Effector memory CD8-positive, alpha-beta T cell (primary cell): Measurements from ENCODE around the gene RAB10.
"Not testable (repeated sequence)": the region's sequence is repeated elsewhere in the genome, so short reads cannot be mapped to it uniquely, and the experiment has no call there.

Experiments used
- ATAC-seq: fragments of 150-1000 bp; cut with Tn5 transposase; replicated peaks from 2 replicates; pipeline ENCODE4 v1.10.0; 2021; ENCODE audit warnings: mild to moderate bottlenecking, moderate library complexity
- DNase-seq, 3 experiments: peaks; one replicate each; pipeline ENCODE4 v3.0.0; 2021
- H3K27ac Mint-ChIP-seq, 2 donors: one replicate each; pipeline ENCODE4 v1.8.0; 2022; ENCODE audit warnings: mild to moderate bottlenecking in 2 of 2, mixed read lengths in 2 of 2, moderate library complexity in 2 of 2
- H3K27me3 Mint-ChIP-seq, 2 donors: one replicate each; pipeline ENCODE4 v1.8.0; 2022; ENCODE audit warnings: mixed read lengths in 2 of 2
- H3K36me3 Mint-ChIP-seq: one replicate; pipeline ENCODE4 v1.8.0; 2022; ENCODE audit warnings: mild to moderate bottlenecking, moderate library complexity, mixed read lengths; ENCODE audit not compliant: insufficient read depth
- H3K4me1 Mint-ChIP-seq, 2 donors: one replicate each; pipeline ENCODE4 v1.8.0; 2022; ENCODE audit warnings: low read depth in 2 of 2, mixed read lengths in 2 of 2
- H3K4me3 Mint-ChIP-seq, 2 donors: one replicate each; pipeline ENCODE4 v1.8.0; 2022; ENCODE audit warnings: mild to moderate bottlenecking in 2 of 2, mixed read lengths in 2 of 2, moderate library complexity in 2 of 2
- H3K9me3 Mint-ChIP-seq, 2 donors: one replicate each; pipeline ENCODE4 v1.8.0; 2022; ENCODE audit warnings: mixed read lengths in 2 of 2

Gene RAB10

GRCh38 chr2:26024260-26024659, 9.6 kb upstream of the RAB10 start:
- Mint-ChIP-seq H3K27ac (no peak overlapping the region), H3K27me3 (no peaks in the 10 kb centered on the region), H3K4me3 (no peak overlapping the region), H3K36me3 (no peaks in the 10 kb centered on the region), H3K4me1 (no peaks in the 10 kb centered on the region), H3K9me3 (no peaks in the 10 kb centered on the region)
- no peak for ATAC-seq
- DNase-seq = no peak

GRCh38 chr2:26025509-26025908, 8.4 kb upstream of the RAB10 start:
- H3K4me3 Mint-ChIP-seq = no peak overlapping the region
- H3K9me3 Mint-ChIP-seq = no peaks in the 10 kb centered on the region
- no peak overlapping the region for H3K27ac Mint-ChIP-seq
- DNase-seq (no peak), ATAC-seq (no peak)
- H3K27me3 Mint-ChIP-seq = no peaks in the 10 kb centered on the region
- H3K36me3 Mint-ChIP-seq = no peaks in the 10 kb centered on the region
- no peaks in the 10 kb centered on the region for H3K4me1 Mint-ChIP-seq

GRCh38 chr2:26028083-26028482, 5.8 kb upstream of the RAB10 start:
- H3K4me3 Mint-ChIP-seq, DNase-seq, H3K4me1 Mint-ChIP-seq, H3K9me3 Mint-ChIP-seq, H3K27me3 Mint-ChIP-seq, H3K27ac Mint-ChIP-seq, ATAC-seq, H3K36me3 Mint-ChIP-seq: not testable (repeated sequence)

GRCh38 chr2:26032586-26033269, 1.2 kb upstream of the RAB10 start:
- DNase-seq = not testable (repeated sequence)

GRCh38 chr2:26033270-26033817, 540 bp upstream of the RAB10 start:
- Mint-ChIP-seq H3K9me3 (no peaks in the 10 kb centered on the region), H3K27ac (peak overlapping the region; percentile 93 to 95), H3K27me3 (no peaks in the 10 kb centered on the region), H3K4me1 (peaks cover 30 to 38% of the 10 kb centered on the region in 2 donors), H3K36me3 (peaks cover 40% of the 10 kb centered on the region), H3K4me3 (peak overlapping the region; percentile 88 to 95)
- ATAC-seq = peak; percentile 35
- no peak for DNase-seq

More at GRCh38 chr2:26032586-26033269, 1.2 kb upstream of the RAB10 start:
- H3K27ac Mint-ChIP-seq = peak overlapping the region; percentile 93 to 95
- not testable (repeated sequence) for H3K9me3 Mint-ChIP-seq, ATAC-seq, H3K27me3 Mint-ChIP-seq
- peaks cover 34% of the 10 kb centered on the region for H3K36me3 Mint-ChIP-seq
- peak overlapping the region; percentile 88 to 95 for H3K4me3 Mint-ChIP-seq
- H3K4me1 Mint-ChIP-seq = peaks cover 25 to 32% of the 10 kb centered on the region in 2 donors

- H3K27me3 Mint-ChIP-seq = no peaks in the 10 kb centered on the region
- H3K4me3 Mint-ChIP-seq = peak overlapping the region; percentile 88 to 95
- no peak for DNase-seq
- H3K27ac Mint-ChIP-seq = peak overlapping the region; percentile 93 to 95
- H3K9me3 Mint-ChIP-seq = no peaks in the 10 kb centered on the region
- ATAC-seq = peak; percentile 13
- H3K4me1 Mint-ChIP-seq = peaks cover 32 to 42% of the 10 kb centered on the region in 2 donors
- H3K36me3 Mint-ChIP-seq = peaks cover 49% of the 10 kb centered on the region
Measured at GRCh38 chr2:26034637-26034992, 731 bp downstream of the RAB10 start.

- H3K27me3 Mint-ChIP-seq = no peaks in the 10 kb centered on the region
- no peak for DNase-seq
- peaks cover 34 to 44% of the 10 kb centered on the region in 2 donors for H3K4me1 Mint-ChIP-seq
Measured at GRCh38 chr2:26035090-26035743, 1.3 kb downstream of the RAB10 start.

GRCh38 chr2:26039603-26040323, 5.9 kb downstream of the RAB10 start:
- H3K4me3 Mint-ChIP-seq = peak overlapping the region; percentile 2 to 41
- ATAC-seq (no peak), DNase-seq (no peak)
- H3K9me3 Mint-ChIP-seq = no peaks in the 10 kb centered on the region
- H3K27ac Mint-ChIP-seq = no peak overlapping the region
- H3K36me3 Mint-ChIP-seq = peaks cover 47% of the 10 kb centered on the region
- H3K27me3 Mint-ChIP-seq = no peaks in the 10 kb centered on the region
- H3K4me1 Mint-ChIP-seq = peaks cover 53 to 64% of the 10 kb centered on the region in 2 donors

More at GRCh38 chr2:26035090-26035743, 1.3 kb downstream of the RAB10 start:
- ATAC-seq = no peak
- H3K36me3 Mint-ChIP-seq = peaks cover 52% of the 10 kb centered on the region
- peak overlapping the region; percentile 93 to 95 for H3K27ac Mint-ChIP-seq
- H3K4me3 Mint-ChIP-seq = peak overlapping the region; percentile 88 to 95
- H3K9me3 Mint-ChIP-seq = no peaks in the 10 kb centered on the region

GRCh38 chr2:26043109-26043508, 9.2 kb downstream of the RAB10 start:
- Mint-ChIP-seq H3K9me3 (no peaks in the 10 kb centered on the region), H3K27me3 (no peaks in the 10 kb centered on the region), H3K36me3 (peaks cover 33% of the 10 kb centered on the region), H3K4me1 (peaks cover 42 to 50% of the 10 kb centered on the region in 2 donors), H3K27ac (peak overlapping the region in 1 of 2 donors; percentile 41), H3K4me3 (peak overlapping the region; percentile 51 to 66)
- DNase-seq (no peak), ATAC-seq (no peak)

- H3K9me3 Mint-ChIP-seq = no peaks in the 10 kb centered on the region
- ATAC-seq (peak; percentile 96), DNase-seq (peak in 1 of 3 experiments; percentile 14)
- peaks cover 24% of the 10 kb centered on the region for H3K36me3 Mint-ChIP-seq
- H3K4me3 Mint-ChIP-seq = peak overlapping the region; percentile 51 to 66
- H3K27ac Mint-ChIP-seq = peak overlapping the region; percentile 41 to 81
- H3K27me3 Mint-ChIP-seq = no peaks in the 10 kb centered on the region
- H3K4me1 Mint-ChIP-seq = peaks cover 41 to 54% of the 10 kb centered on the region in 2 donors
Measured at GRCh38 chr2:26043862-26044696, 10.2 kb downstream of the RAB10 start.

GRCh38 chr2:26048791-26049190, 14.9 kb downstream of the RAB10 start:
- DNase-seq = no peak
- Mint-ChIP-seq H3K27me3 (no peaks in the 10 kb centered on the region), H3K9me3 (no peaks in the 10 kb centered on the region), H3K36me3 (peaks cover 19% of the 10 kb centered on the region), H3K4me3 (no peak overlapping the region), H3K27ac (peak overlapping the region in 1 of 2 donors; percentile 17), H3K4me1 (peaks cover 48 to 62% of the 10 kb centered on the region in 2 donors)
- ATAC-seq = no peak

GRCh38 chr2:26049641-26050040, 15.8 kb downstream of the RAB10 start:
- DNase-seq (no peak), ATAC-seq (no peak)
- H3K9me3 Mint-ChIP-seq = no peaks in the 10 kb centered on the region
- peak overlapping the region in 1 of 2 donors; percentile 68 for H3K27ac Mint-ChIP-seq
- no peaks in the 10 kb centered on the region for H3K27me3 Mint-ChIP-seq
- H3K4me3 Mint-ChIP-seq = peak overlapping the region in 1 of 2 donors; percentile 37
- peaks cover 44 to 60% of the 10 kb centered on the region in 2 donors for H3K4me1 Mint-ChIP-seq
- H3K36me3 Mint-ChIP-seq = peaks cover 19% of the 10 kb centered on the region
